Activated CD4-positive, alpha-beta T cell treated with anti-CD3 and anti-CD28 coated beads, Interleukin-10, Interleukin-2, amounts not matched to agents 100 ng/mL and 50 ng/mL, durations not matched to agents 16 hours and 8 hours (primary cell): ENCODE data around the gene GATA2.

ENCODE experiments used
- DNase-seq: peaks from one replicate; pipeline ENCODE4 v3.0.0-alpha.2; 2020

The GATA2 gene

GRCh38 chr3:128430731-128431130, 62.3 kb downstream of the GATA2 start:
- DNase-seq = no peak

- DNase-seq = no peak
These were observed 62.7 kb downstream of the GATA2 start for GRCh38 chr3:128430301-128430700.

DNA sequence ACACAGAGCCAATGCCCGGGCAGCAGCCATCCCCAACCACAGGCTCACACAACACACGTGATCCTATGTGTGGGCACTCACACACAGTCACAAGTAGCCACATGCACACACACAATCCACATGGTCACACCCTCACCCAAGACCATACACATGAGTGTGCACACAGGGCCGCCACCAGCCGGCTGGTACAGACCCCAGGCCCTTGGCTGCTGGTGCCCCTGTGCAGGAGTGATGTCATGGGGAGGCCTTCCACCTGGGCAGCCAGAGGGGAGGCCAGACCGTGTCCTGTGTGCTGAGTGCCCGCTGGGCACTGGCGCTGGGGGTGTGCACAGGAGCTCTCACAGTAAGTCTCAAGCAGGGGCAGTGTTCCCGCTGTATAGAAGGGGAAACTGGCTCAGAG, 63.2 kb downstream of the GATA2 start:
- DNase-seq = no peak
